Inflammatory macrophage treated with lipopolysaccharide for 1 hour (primary cell): ENCODE results near the gene CACNA2D4.

Experiments
- DNase-seq, 2 donors: peaks; one replicate each; pipeline ENCODE4 v3.0.0-alpha.2; 2020 to 2022

CACNA2D4 gene

GRCh38 chr12:1768615-1769014 is 149.8 kb downstream of the CACNA2D4 start:
- no peak for DNase-seq

GRCh38 chr12:1767407-1768090 is 150.9 kb downstream of the CACNA2D4 start:
- no peak for DNase-seq

- no peak for DNase-seq
These were observed 152.3 kb downstream of the CACNA2D4 start for GRCh38 chr12:1766110-1766509.

GRCh38 chr12:1763153-1763552 is 155.3 kb downstream of the CACNA2D4 start:
- peak; percentile 75 to 86 for DNase-seq

- DNase-seq = no peak
These were observed 156.6 kb downstream of the CACNA2D4 start for GRCh38 chr12:1761857-1762256.

GRCh38 chr12:1760566-1761382 is 157.7 kb downstream of the CACNA2D4 start:
- no peak for DNase-seq

GRCh38 chr12:1758887-1759286 is 159.6 kb downstream of the CACNA2D4 start:
- no peak for DNase-seq

- DNase-seq = no peak
These were observed 160.1 kb downstream of the CACNA2D4 start for GRCh38 chr12:1758376-1758775.

GRCh38 chr12:1750300-1750699 is 168.2 kb downstream of the CACNA2D4 start:
- no peak for DNase-seq

- no peak for DNase-seq
These were observed 169.4 kb downstream of the CACNA2D4 start for GRCh38 chr12:1749019-1749418.

- no peak for DNase-seq
These were observed 170.8 kb downstream of the CACNA2D4 start for GRCh38 chr12:1747609-1748008.

GRCh38 chr12:1744932-1745331 is 173.5 kb downstream of the CACNA2D4 start:
- no peak for DNase-seq
